ENCODE data around the gene C1QA. TPM values are rescaled to one million over a fixed set of nuclear protein-coding genes. Genes with fewer than 3 reads are reported as not detected.

The C1QA gene
- total RNA-seq, 4 donors from 2014 or later: 11.7 to 167 (median 68.4) TPM

GRCh38 chr1:22650089-22650693 is 13.8 kb downstream of the C1QA start:
- 81 to 85% methylated on average over 13 of the region's 13 CpGs for WGBS, 2 donors
- H3K27ac ChIP-seq: no peak overlapping the region
- intact Hi-C loops (cut with DNase I): no loop called here
- no peak overlapping the region for H3K4me3 ChIP-seq
- H3K9me3 ChIP-seq: no peaks in the 10 kb centered on the region
- no peaks in the 10 kb centered on the region for H3K36me3 ChIP-seq
- TF ChIP-seq CTCF (IDR thresholded peaks at IDR 0.05) (no peak), POLR2A (IDR thresholded peaks at IDR 0.05) (no peak)
- no peak for DNase-seq
- H3K4me1 ChIP-seq: no peaks in the 10 kb centered on the region
- H3K27me3 ChIP-seq: peaks cover 0 to 50% (median 0%) of the 10 kb centered on the region in 4 donors

- intact Hi-C loops (cut with DNase I): no loop called here
- H3K36me3 ChIP-seq: no peaks in the 10 kb centered on the region
- peak overlapping the region in 1 of 4 donors; percentile 21 for H3K27ac ChIP-seq
- H3K27me3 ChIP-seq: peaks cover 0 to 65% (median 0%) of the 10 kb centered on the region in 4 donors
- DNase-seq: no peak
- no peak overlapping the region for H3K4me3 ChIP-seq
- TF ChIP-seq POLR2A (IDR thresholded peaks at IDR 0.05) (no peak), CTCF (IDR thresholded peaks at IDR 0.05) (no peak)
- no peaks in the 10 kb centered on the region for H3K9me3 ChIP-seq
- no peaks in the 10 kb centered on the region for H3K4me1 ChIP-seq
- 54 to 67% methylated on average over 11 to 13 of the region's 15 CpGs for WGBS, 2 donors
Observed at GRCh38 chr1:22651941-22652856, 15.8 kb downstream of the C1QA start.

- 70% methylated on average over 10 of the region's 13 CpGs; no CpG with 5 or more reads in 1 of the 2 donors for WGBS, 2 donors
- peak within 1 kb of the TSS in 2 of 4 donors; percentile 29 to 61 for H3K27ac ChIP-seq
Observed at GRCh38 chr1:22652881-22653316, 16.5 kb downstream of the C1QA start, which contains the start of gene C1QB. Gene C1QB (plus strand): TSS chr1:22653236. CDS start chr1:22659463, 6,227 bp downstream.

GRCh38 chr1:22654692-22655091 is 18.3 kb downstream of the C1QA start:
- no peak for DNase-seq
- H3K27me3 ChIP-seq: peaks cover 0 to 81% (median 0%) of the 10 kb centered on the region in 4 donors
- peak overlapping the region in 2 of 4 donors; percentile 30 to 49 for H3K4me3 ChIP-seq
- H3K4me1 ChIP-seq: no peaks in the 10 kb centered on the region
- intact Hi-C loops (cut with DNase I): no loop called here
- 55 to 57% methylated on average over 5 of the region's 5 CpGs for whole genome bisulfite sequencing, 2 donors
- no peak overlapping the region for H3K27ac ChIP-seq
- TF ChIP-seq POLR2A (IDR thresholded peaks at IDR 0.05): no peak
- TF ChIP-seq CTCF (IDR thresholded peaks at IDR 0.05): peak in 2 of 6 experiments; percentile 3 to 14
- H3K36me3 ChIP-seq: no peaks in the 10 kb centered on the region
- no peaks in the 10 kb centered on the region for H3K9me3 ChIP-seq

More at GRCh38 chr1:22652881-22653316, 16.5 kb downstream of the C1QA start, which contains the start of gene C1QB:
- DNase-seq: no peak
- peak in 2 of 4 donors; percentile 14 to 41 for TF ChIP-seq POLR2A (IDR thresholded peaks at IDR 0.05)
- TF ChIP-seq CTCF (IDR thresholded peaks at IDR 0.05): no peak
- H3K4me1 ChIP-seq: no peaks in the 10 kb centered on the region
- no peaks in the 10 kb centered on the region for H3K9me3 ChIP-seq
- intact Hi-C loops (cut with DNase I): no loop called here
- H3K4me3 ChIP-seq: peak within 1 kb of the TSS in 3 of 4 donors; percentile 15 to 49 (median 30)
- H3K27me3 ChIP-seq: peaks cover 0 to 67% (median 0%) of the 10 kb centered on the region in 4 donors
- no peaks in the 10 kb centered on the region for H3K36me3 ChIP-seq
